Measurements from ENCODE around the gene NAT8L. TPM values are rescaled to one million over a fixed set of nuclear protein-coding genes. Genes with fewer than 3 reads are reported as not detected.

NAT8L gene
- total RNA-seq, 1 experiment from 2014 or later = 16.6 TPM

DNA sequence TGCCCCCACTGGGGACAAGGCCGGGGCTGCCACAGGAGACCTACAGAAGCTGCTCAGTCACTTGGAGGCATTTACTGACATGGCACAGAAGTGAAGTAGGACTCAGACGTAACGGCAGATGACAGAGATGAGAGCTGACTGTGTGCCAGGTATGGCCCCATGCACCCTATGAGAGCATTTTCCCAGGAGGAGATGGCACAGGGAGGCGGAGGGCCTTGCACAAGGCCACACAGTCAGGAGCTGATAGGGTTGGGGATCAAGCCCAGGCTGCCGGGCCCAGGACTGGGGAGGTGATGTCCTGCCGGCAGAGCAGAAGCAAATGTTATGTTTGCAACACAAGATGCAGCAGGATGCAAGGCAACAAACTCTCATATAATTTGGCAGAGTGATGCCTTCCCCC, 34.1 kb downstream of the NAT8L start:
- TF ChIP-seq, protein P1, sequence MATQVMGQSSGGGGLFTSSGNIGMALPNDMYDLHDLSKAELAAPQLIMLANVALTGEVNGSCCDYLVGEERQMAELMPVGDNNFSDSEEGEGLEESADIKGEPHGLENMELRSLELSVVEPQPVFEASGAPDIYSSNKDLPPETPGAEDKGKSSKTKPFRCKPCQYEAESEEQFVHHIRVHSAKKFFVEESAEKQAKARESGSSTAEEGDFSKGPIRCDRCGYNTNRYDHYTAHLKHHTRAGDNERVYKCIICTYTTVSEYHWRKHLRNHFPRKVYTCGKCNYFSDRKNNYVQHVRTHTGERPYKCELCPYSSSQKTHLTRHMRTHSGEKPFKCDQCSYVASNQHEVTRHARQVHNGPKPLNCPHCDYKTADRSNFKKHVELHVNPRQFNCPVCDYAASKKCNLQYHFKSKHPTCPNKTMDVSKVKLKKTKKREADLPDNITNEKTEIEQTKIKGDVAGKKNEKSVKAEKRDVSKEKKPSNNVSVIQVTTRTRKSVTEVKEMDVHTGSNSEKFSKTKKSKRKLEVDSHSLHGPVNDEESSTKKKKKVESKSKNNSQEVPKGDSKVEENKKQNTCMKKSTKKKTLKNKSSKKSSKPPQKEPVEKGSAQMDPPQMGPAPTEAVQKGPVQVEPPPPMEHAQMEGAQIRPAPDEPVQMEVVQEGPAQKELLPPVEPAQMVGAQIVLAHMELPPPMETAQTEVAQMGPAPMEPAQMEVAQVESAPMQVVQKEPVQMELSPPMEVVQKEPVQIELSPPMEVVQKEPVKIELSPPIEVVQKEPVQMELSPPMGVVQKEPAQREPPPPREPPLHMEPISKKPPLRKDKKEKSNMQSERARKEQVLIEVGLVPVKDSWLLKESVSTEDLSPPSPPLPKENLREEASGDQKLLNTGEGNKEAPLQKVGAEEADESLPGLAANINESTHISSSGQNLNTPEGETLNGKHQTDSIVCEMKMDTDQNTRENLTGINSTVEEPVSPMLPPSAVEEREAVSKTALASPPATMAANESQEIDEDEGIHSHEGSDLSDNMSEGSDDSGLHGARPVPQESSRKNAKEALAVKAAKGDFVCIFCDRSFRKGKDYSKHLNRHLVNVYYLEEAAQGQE (IDR thresholded peaks at IDR 0.05; ENCODE audit: insufficient read depth in 1 of 2, low read depth in 2 of 2, low read length in 1 of 2) = no peak
- TF ChIP-seq, protein P2, sequence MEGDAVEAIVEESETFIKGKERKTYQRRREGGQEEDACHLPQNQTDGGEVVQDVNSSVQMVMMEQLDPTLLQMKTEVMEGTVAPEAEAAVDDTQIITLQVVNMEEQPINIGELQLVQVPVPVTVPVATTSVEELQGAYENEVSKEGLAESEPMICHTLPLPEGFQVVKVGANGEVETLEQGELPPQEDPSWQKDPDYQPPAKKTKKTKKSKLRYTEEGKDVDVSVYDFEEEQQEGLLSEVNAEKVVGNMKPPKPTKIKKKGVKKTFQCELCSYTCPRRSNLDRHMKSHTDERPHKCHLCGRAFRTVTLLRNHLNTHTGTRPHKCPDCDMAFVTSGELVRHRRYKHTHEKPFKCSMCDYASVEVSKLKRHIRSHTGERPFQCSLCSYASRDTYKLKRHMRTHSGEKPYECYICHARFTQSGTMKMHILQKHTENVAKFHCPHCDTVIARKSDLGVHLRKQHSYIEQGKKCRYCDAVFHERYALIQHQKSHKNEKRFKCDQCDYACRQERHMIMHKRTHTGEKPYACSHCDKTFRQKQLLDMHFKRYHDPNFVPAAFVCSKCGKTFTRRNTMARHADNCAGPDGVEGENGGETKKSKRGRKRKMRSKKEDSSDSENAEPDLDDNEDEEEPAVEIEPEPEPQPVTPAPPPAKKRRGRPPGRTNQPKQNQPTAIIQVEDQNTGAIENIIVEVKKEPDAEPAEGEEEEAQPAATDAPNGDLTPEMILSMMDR (IDR thresholded peaks at IDR 0.05) = no peak
- TF ChIP-seq POLR2AphosphoS5 (IDR thresholded peaks at IDR 0.05; ENCODE audit: low read depth, low read length) (no peak), TCF7L2 (IDR thresholded peaks at IDR 0.05; ENCODE audit: low read depth, low read length) (no peak), SIN3A (IDR thresholded peaks at IDR 0.05; ENCODE audit: borderline replicate concordance, insufficient read depth, low read depth, low read length) (no peak)
- no peaks in the 10 kb centered on the region for H3K27me3 ChIP-seq (ENCODE audit: control insufficient read depth, insufficient read depth, low read length)
- H3K27ac ChIP-seq (ENCODE audit: low read length) = no peak overlapping the region
- ChIA-PET CTCF (interaction anchor here (0.6 kb wide), 1 partner anchor 334 kb away, joined by 3 read pairs; no protein-coding TSS in a partner anchor), POLR2A (no interaction called here)
- H3K4me3 ChIP-seq (ENCODE audit: low read depth in 2 of 2, low read length in 2 of 2) = no peak overlapping the region
- intact Hi-C loops (cut with micrococcal nuclease; ENCODE audit: unreplicated experiment) (no loop called here), in situ Hi-C loops (cut with HindIII; ENCODE audit: low pct_unique_long_range_greater_than_20kb, low sequenced_read_pairs) (no loop called here)
- no peaks in the 10 kb centered on the region for H3K4me1 ChIP-seq (ENCODE audit: control insufficient read depth, insufficient read depth, low read length)
- DNase-seq (ENCODE audit: low read depth, low spot score) (no peak), ATAC-seq (no peak)
- H3K36me3 ChIP-seq (ENCODE audit: control insufficient read depth, insufficient read depth, low read length) = no peaks in the 10 kb centered on the region
- no peaks in the 10 kb centered on the region for H3K9me3 ChIP-seq (ENCODE audit: control insufficient read depth, insufficient read depth, low read depth, low read length)
- no TSS peak for BruUV-seq (replicated peaks)

DNA sequence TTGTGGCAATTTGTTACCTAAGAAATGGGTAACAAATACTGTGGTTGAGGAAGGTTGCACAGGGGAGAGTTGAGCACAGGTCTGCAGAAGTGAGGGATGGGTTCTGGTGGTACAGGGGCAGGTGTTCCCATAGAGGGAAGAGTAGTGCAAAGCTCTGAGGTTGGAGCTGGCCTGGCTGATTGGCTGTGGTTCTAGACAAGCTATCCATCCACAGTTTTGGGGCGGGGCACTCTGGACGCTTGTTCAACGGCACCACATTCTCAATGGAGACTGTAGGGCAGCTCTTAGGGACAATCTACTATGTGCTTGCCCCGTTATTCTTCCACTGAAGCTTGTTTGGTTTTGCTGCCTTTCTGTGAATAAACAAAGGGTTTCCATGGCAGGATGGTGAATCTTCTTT, 35.4 kb downstream of the NAT8L start:
- DNase-seq (ENCODE audit: low read depth, low spot score) (no peak), ATAC-seq (no peak)
- Histone ChIP-seq H3K27me3 (ENCODE audit: control insufficient read depth, insufficient read depth, low read length) (no peaks in the 10 kb centered on the region), H3K36me3 (ENCODE audit: control insufficient read depth, insufficient read depth, low read length) (no peaks in the 10 kb centered on the region), H3K9me3 (ENCODE audit: control insufficient read depth, insufficient read depth, low read depth, low read length) (no peaks in the 10 kb centered on the region), H3K4me3 (ENCODE audit: low read depth in 2 of 2, low read length in 2 of 2) (no peak overlapping the region), H3K27ac (ENCODE audit: low read length) (no peak overlapping the region), H3K4me1 (ENCODE audit: control insufficient read depth, insufficient read depth, low read length) (no peaks in the 10 kb centered on the region)
- POLR2A ChIA-PET = no interaction called here
- TF ChIP-seq POLR2AphosphoS5 (IDR thresholded peaks at IDR 0.05; ENCODE audit: low read depth, low read length) = no peak
- TF ChIP-seq, protein P1 (IDR thresholded peaks at IDR 0.05; ENCODE audit: insufficient read depth in 1 of 2, low read depth in 2 of 2, low read length in 1 of 2) = no peak
- no peak for TF ChIP-seq TCF7L2 (IDR thresholded peaks at IDR 0.05; ENCODE audit: low read depth, low read length)
- no TSS peak for BruUV-seq (replicated peaks)
- in situ Hi-C loops (cut with HindIII; ENCODE audit: low pct_unique_long_range_greater_than_20kb, low sequenced_read_pairs) = no loop called here
- intact Hi-C loops (cut with micrococcal nuclease; ENCODE audit: unreplicated experiment) = no loop called here
- CTCF ChIA-PET = no interaction called here

Measured in Panc1 (cell line).